ENCODE results near the gene LRRC10B.

The LRRC10B gene

GRCh38 chr11:61533039-61533375 is 24.5 kb downstream of the LRRC10B start:
- no peak for DNase-seq

GRCh38 chr11:61533401-61533800 is 24.9 kb downstream of the LRRC10B start:
- DNase-seq: no peak

GRCh38 chr11:61534025-61534932 is 25.7 kb downstream of the LRRC10B start:
- DNase-seq: no peak

- no peak for DNase-seq
Observed at GRCh38 chr11:61534933-61535839, 26.6 kb downstream of the LRRC10B start.

GRCh38 chr11:61535998-61536675 is 27.6 kb downstream of the LRRC10B start:
- no peak for DNase-seq

GRCh38 chr11:61536676-61537270 is 28.2 kb downstream of the LRRC10B start:
- no peak for DNase-seq

- no peak for DNase-seq
Observed at GRCh38 chr11:61537326-61537725, 28.8 kb downstream of the LRRC10B start.

- DNase-seq: no peak
Observed at GRCh38 chr11:61538636-61538961, 30.1 kb downstream of the LRRC10B start.

GRCh38 chr11:61539006-61539405 is 30.5 kb downstream of the LRRC10B start:
- no peak for DNase-seq

GRCh38 chr11:61539831-61540357 is 31.3 kb downstream of the LRRC10B start:
- no peak for DNase-seq

- DNase-seq: no peak
Observed at GRCh38 chr11:61540528-61540927, 32.0 kb downstream of the LRRC10B start.

- peak; percentile 84 for DNase-seq
Observed at GRCh38 chr11:61541598-61541997, 33.0 kb downstream of the LRRC10B start.

GRCh38 chr11:61542024-61542461 is 33.5 kb downstream of the LRRC10B start:
- no peak for DNase-seq

GRCh38 chr11:61542705-61543104 is 34.2 kb downstream of the LRRC10B start:
- DNase-seq: no peak

GRCh38 chr11:61543606-61544306 is 35.2 kb downstream of the LRRC10B start:
- DNase-seq: peak; percentile 81

GRCh38 chr11:61544466-61544865 is 35.9 kb downstream of the LRRC10B start:
- no peak for DNase-seq

- DNase-seq: peak; percentile 27
Observed at GRCh38 chr11:61545341-61545740, 36.8 kb downstream of the LRRC10B start.

GRCh38 chr11:61545921-61546320 is 37.4 kb downstream of the LRRC10B start:
- DNase-seq: no peak

- DNase-seq: no peak
Observed at GRCh38 chr11:61546663-61547062, 38.1 kb downstream of the LRRC10B start.

GRCh38 chr11:61547246-61547645 is 38.7 kb downstream of the LRRC10B start:
- no peak for DNase-seq

- DNase-seq: no peak
Observed at GRCh38 chr11:61549177-61549576, 40.6 kb downstream of the LRRC10B start.
